CD4-positive, alpha-beta T cell treated with Interleukin-15 for 4 hours (primary cell): Measurements from ENCODE around the gene SLC4A1AP.

Experiments
- DNase-seq: peaks from one replicate; pipeline ENCODE4 v3.0.0-alpha.2; 2020; ENCODE audit warnings: low spot score

SLC4A1AP gene

GRCh38 chr2:27703638-27704341, 40.1 kb downstream of the SLC4A1AP start:
- DNase-seq, result peak; percentile 84

- no peak for DNase-seq
Measured at GRCh38 chr2:27704342-27704876, 40.7 kb downstream of the SLC4A1AP start.

- no peak for DNase-seq
Measured at GRCh38 chr2:27705851-27706622, 42.3 kb downstream of the SLC4A1AP start.

- DNase-seq, result no peak
Measured at GRCh38 chr2:27707462-27708256, 44.0 kb downstream of the SLC4A1AP start.

- no peak for DNase-seq
Measured at GRCh38 chr2:27708257-27708654, 44.6 kb downstream of the SLC4A1AP start.

- no peak for DNase-seq
Measured at GRCh38 chr2:27708666-27709065, 45.0 kb downstream of the SLC4A1AP start.

GRCh38 chr2:27709326-27709725, 45.6 kb downstream of the SLC4A1AP start:
- no peak for DNase-seq

- DNase-seq, result no peak
Measured at GRCh38 chr2:27709960-27710575, 46.4 kb downstream of the SLC4A1AP start.

- no peak for DNase-seq
Measured at GRCh38 chr2:27710640-27711430, 47.1 kb downstream of the SLC4A1AP start.

GRCh38 chr2:27711804-27712203, 48.1 kb downstream of the SLC4A1AP start:
- no peak for DNase-seq

GRCh38 chr2:27712522-27712921, 48.8 kb downstream of the SLC4A1AP start:
- DNase-seq, result no peak

- DNase-seq, result no peak
Measured at GRCh38 chr2:27713201-27713600, 49.5 kb downstream of the SLC4A1AP start.

GRCh38 chr2:27714053-27714452, 50.4 kb downstream of the SLC4A1AP start:
- no peak for DNase-seq

- DNase-seq, result no peak
Measured at GRCh38 chr2:27714851-27715291, 51.2 kb downstream of the SLC4A1AP start.

- DNase-seq, result peak; percentile 4
Measured at GRCh38 chr2:27715318-27716210, 51.9 kb downstream of the SLC4A1AP start.

GRCh38 chr2:27716301-27717069, 52.8 kb downstream of the SLC4A1AP start:
- no peak for DNase-seq

GRCh38 chr2:27717070-27717795, 53.5 kb downstream of the SLC4A1AP start:
- no peak for DNase-seq

GRCh38 chr2:27720004-27720551, 56.4 kb downstream of the SLC4A1AP start:
- DNase-seq, result peak; percentile 37
